ENCODE results near the gene NDRG3.
A peak's percentile ranks its signal among the peaks of the same experiment; 100 is the strongest.

NDRG3 gene

GRCh38 chr20:36786663-36787062, 40.8 kb upstream of the NDRG3 start:
- no peak for TF ChIP-seq CTCF (IDR thresholded peaks at IDR 0.05; ENCODE audit: unreplicated experiment in 3 of 3)
- Mint-ChIP-seq H3K9me3 (no peaks in the 10 kb centered on the region), H3K4me1 (peaks cover 3% of the 10 kb centered on the region), H3K27me3 (ENCODE audit: low read depth) (no peaks in the 10 kb centered on the region), H3K4me3 (no peak overlapping the region), H3K36me3 (ENCODE audit: low read depth) (peaks cover 50% of the 10 kb centered on the region), H3K27ac (no peak overlapping the region)

GRCh38 chr20:36786246-36786645, 40.4 kb upstream of the NDRG3 start:
- Mint-ChIP-seq H3K4me3 (no peak overlapping the region), H3K27ac (no peak overlapping the region), H3K9me3 (no peaks in the 10 kb centered on the region), H3K27me3 (ENCODE audit: low read depth) (no peaks in the 10 kb centered on the region), H3K4me1 (no peaks in the 10 kb centered on the region), H3K36me3 (ENCODE audit: low read depth) (peaks cover 46% of the 10 kb centered on the region)
- TF ChIP-seq CTCF (IDR thresholded peaks at IDR 0.05; ENCODE audit: unreplicated experiment in 3 of 3), result no peak

GRCh38 chr20:36785308-36785707, 39.4 kb upstream of the NDRG3 start:
- no peak for TF ChIP-seq CTCF (IDR thresholded peaks at IDR 0.05; ENCODE audit: unreplicated experiment in 3 of 3)

DNA sequence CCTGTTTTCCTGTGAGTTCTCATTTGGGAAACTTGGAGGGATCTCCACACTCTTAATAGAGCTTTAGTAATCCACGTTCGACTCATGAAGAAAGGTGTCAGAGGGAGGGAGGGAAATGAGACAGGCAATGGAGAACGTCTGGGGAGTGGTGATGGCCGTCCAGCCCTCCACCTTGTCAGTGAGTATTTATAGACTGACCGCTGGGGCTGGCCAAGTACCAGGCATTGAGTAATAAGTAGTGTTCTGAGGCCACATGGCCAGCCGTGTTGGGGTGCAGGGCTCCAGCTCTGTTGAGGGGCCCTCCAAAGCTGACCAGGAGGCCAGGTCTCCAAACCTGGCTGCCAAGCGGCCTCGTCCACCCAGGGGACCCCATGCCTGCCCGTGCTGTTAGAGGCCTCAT, 39.0 kb upstream of the NDRG3 start:
- no peaks in the 10 kb centered on the region for H3K9me3 Mint-ChIP-seq
- H3K36me3 Mint-ChIP-seq (ENCODE audit: low read depth), result peaks cover 48% of the 10 kb centered on the region
- H3K27ac Mint-ChIP-seq, result no peak overlapping the region
- H3K4me3 Mint-ChIP-seq, result no peak overlapping the region
- H3K4me1 Mint-ChIP-seq, result no peaks in the 10 kb centered on the region
- H3K27me3 Mint-ChIP-seq (ENCODE audit: low read depth), result no peaks in the 10 kb centered on the region
- TF ChIP-seq CTCF (IDR thresholded peaks at IDR 0.05; ENCODE audit: unreplicated experiment in 3 of 3), result no peak

More at GRCh38 chr20:36785308-36785707, 39.4 kb upstream of the NDRG3 start:
- H3K36me3 Mint-ChIP-seq (ENCODE audit: low read depth), result peaks cover 45% of the 10 kb centered on the region
- no peak overlapping the region for H3K4me3 Mint-ChIP-seq
- H3K9me3 Mint-ChIP-seq, result no peaks in the 10 kb centered on the region
- H3K4me1 Mint-ChIP-seq, result no peaks in the 10 kb centered on the region
- H3K27ac Mint-ChIP-seq, result no peak overlapping the region
- H3K27me3 Mint-ChIP-seq (ENCODE audit: low read depth), result no peaks in the 10 kb centered on the region

DNA sequence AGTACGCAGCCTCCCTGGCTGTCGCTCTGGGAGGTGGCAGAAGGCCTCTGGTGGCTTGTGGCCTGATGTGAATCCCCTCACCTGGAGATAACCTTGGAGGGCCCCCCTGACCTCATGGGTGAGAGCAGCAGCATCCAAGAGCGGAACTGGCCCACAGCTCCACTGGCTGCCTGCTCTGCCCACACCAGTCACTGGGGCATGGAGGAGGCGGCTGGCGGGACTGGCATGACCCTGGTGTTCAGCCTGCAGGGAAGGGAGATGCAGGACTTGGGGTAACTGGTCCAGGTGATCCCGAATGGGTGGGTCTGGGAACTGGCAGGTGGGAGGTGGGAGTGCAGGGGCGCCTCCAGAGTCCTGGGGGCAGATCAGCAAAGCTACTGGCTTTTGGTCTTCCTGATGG, 38.2 kb upstream of the NDRG3 start:
- Mint-ChIP-seq H3K27ac (no peak overlapping the region), H3K9me3 (no peaks in the 10 kb centered on the region), H3K27me3 (ENCODE audit: low read depth) (no peaks in the 10 kb centered on the region), H3K4me3 (no peak overlapping the region), H3K36me3 (ENCODE audit: low read depth) (peaks cover 49% of the 10 kb centered on the region), H3K4me1 (peaks cover under 1% of the 10 kb centered on the region)
- no peak for TF ChIP-seq CTCF (IDR thresholded peaks at IDR 0.05; ENCODE audit: unreplicated experiment in 3 of 3)

DNA sequence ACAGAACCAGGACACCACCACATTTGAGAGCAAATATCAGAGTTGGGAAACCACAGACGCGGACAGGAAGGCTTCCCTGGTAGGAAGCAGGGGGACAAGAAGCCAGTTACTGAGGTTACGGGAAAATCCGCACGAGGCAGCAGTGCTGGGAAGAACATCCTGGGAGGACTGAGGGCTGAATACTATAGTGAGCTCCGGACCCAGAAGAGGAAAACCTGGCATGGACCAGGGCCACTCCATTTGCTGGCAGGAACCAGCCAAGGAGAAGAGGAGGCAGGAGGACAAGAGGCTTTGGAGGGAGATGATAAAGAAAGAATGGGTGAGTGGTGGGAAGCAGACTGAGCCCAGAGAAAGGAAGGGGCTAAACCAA, 33.8 kb upstream of the NDRG3 start:
- Mint-ChIP-seq H3K27me3 (ENCODE audit: low read depth) (no peaks in the 10 kb centered on the region), H3K4me3 (no peak overlapping the region), H3K4me1 (peaks cover 31% of the 10 kb centered on the region), H3K27ac (peak overlapping the region in 1 of 3 experiments; percentile 1), H3K9me3 (no peaks in the 10 kb centered on the region), H3K36me3 (ENCODE audit: low read depth) (peaks cover 28% of the 10 kb centered on the region)
- TF ChIP-seq CTCF (IDR thresholded peaks at IDR 0.05; ENCODE audit: unreplicated experiment in 3 of 3), result no peak
